ENCODE data around the gene CDC27.

DNA sequence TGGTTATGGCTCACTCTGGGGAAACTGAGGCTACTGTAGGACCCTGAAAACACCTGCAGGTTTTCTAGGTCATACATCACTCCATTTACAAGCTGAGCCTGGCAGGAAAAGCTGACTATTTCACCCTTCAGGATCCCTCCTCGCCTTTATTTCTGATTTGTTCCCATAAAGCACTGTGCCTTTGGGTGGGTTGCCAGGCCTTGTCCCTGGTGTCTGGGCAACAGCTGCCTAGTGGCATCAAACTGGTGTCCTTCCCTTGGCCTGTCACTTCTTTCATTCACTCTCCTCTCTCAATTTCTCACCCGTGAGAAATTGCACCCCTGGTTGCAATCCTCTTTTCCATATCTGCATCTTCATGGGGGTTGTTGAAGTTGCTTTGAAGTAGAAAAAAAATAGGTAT, 21.7 kb upstream of the CDC27 start:
- TF ChIP-seq, protein P1, sequence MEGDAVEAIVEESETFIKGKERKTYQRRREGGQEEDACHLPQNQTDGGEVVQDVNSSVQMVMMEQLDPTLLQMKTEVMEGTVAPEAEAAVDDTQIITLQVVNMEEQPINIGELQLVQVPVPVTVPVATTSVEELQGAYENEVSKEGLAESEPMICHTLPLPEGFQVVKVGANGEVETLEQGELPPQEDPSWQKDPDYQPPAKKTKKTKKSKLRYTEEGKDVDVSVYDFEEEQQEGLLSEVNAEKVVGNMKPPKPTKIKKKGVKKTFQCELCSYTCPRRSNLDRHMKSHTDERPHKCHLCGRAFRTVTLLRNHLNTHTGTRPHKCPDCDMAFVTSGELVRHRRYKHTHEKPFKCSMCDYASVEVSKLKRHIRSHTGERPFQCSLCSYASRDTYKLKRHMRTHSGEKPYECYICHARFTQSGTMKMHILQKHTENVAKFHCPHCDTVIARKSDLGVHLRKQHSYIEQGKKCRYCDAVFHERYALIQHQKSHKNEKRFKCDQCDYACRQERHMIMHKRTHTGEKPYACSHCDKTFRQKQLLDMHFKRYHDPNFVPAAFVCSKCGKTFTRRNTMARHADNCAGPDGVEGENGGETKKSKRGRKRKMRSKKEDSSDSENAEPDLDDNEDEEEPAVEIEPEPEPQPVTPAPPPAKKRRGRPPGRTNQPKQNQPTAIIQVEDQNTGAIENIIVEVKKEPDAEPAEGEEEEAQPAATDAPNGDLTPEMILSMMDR (IDR thresholded peaks at IDR 0.05; ENCODE audit: borderline replicate concordance, extremely low read depth, low read length, poor library complexity, severe bottlenecking): no peak
- TF ChIP-seq EZH2 (IDR thresholded peaks at IDR 0.05; ENCODE audit: borderline replicate concordance, low read depth, low read length, severe bottlenecking): no peak
